ENCODE measurements around the gene MATR3. TPM values are rescaled to one million over a fixed set of nuclear protein-coding genes. Genes with fewer than 3 reads are reported as not detected.

Gene MATR3
- total RNA-seq, 3 donors from 2014 or later (not counting 1 experiment from before 2014, with no cell fraction given) = 290 to 324 (median 297) TPM

GRCh38 chr5:139379626-139380449 is 86.3 kb downstream of the MATR3 start:
- WGBS (ENCODE audit: insufficient coverage) = 91% methylated on average over 15 of the region's 15 CpGs
- intact Hi-C loops (cut with micrococcal nuclease) = loop anchor here (10.0 kb wide), 1 partner anchor 815 kb away; no protein-coding TSS in a partner anchor
- Histone ChIP-seq H3K4me3 (ENCODE audit: low read length) (no peak overlapping the region), H3K27me3 (ENCODE audit: control insufficient read depth, insufficient read depth, low read length) (no peaks in the 10 kb centered on the region), H3K9me3 (ENCODE audit: control insufficient read depth, insufficient read depth, low read length) (no peaks in the 10 kb centered on the region), H3K4me1 (ENCODE audit: control insufficient read depth, insufficient read depth, low read length) (peaks cover 7% of the 10 kb centered on the region), H3K36me3 (ENCODE audit: control insufficient read depth, insufficient read depth, low read length) (no peaks in the 10 kb centered on the region), H3K27ac (ENCODE audit: low read length) (no peak overlapping the region)
- Mint-ChIP-seq H3K4me3 (no peak overlapping the region), H3K4me1 (peaks cover 7% of the 10 kb centered on the region in 2 donors), H3K27me3 (ENCODE audit: low read depth in 2 of 2) (no peaks in the 10 kb centered on the region), H3K27ac (no peak overlapping the region), H3K36me3 (no peaks in the 10 kb centered on the region), H3K9me3 (no peaks in the 10 kb centered on the region)
- DNase-seq (no peak), ATAC-seq (no peak)
- TF ChIP-seq CTCF (IDR thresholded peaks at IDR 0.05) = no peak

Other genes with a start within 250 kb of the MATR3 start
- 10 to 100 TPM; 16.9 to 22.5 (median 22.4) TPM for gene SIL1, start 95.4 kb upstream of the MATR3 start, total RNA-seq
- gene PAIP2, start 48.1 kb downstream of the MATR3 start, total RNA-seq = 100 to 1,000 TPM; 105 to 126 (median 110) TPM
- not detected for gene SLC23A1, start 89.6 kb downstream of the MATR3 start, total RNA-seq
- gene MZB1, start 96.2 kb downstream of the MATR3 start, total RNA-seq = 10 to 100 TPM in 1 of 3 donors, 1 to 10 TPM in 2; 2.0 to 60.0 (median 2.8) TPM
- 1 to 10 TPM in 1 of 3 donors, under 1 TPM in 2; 0.91 to 1.0 (median 0.96) TPM for gene PROB1, start 101.4 kb downstream of the MATR3 start, total RNA-seq
- 1 to 10 TPM; 1.6 to 2.9 (median 2.7) TPM for gene SPATA24, start 110.3 kb downstream of the MATR3 start, total RNA-seq
- 1 to 10 TPM; 2.9 to 4.9 (median 3.6) TPM for gene DNAJC18, start 145.8 kb downstream of the MATR3 start, total RNA-seq
- gene ECSCR, start 169.0 kb downstream of the MATR3 start, total RNA-seq = under 1 TPM in 1 of 3 donors, not detected in 2; 0.48 TPM
- gene SMIM33, start 177.3 kb downstream of the MATR3 start, total RNA-seq = not detected
- 10 to 100 TPM; 95.5 to 98.9 (median 96.6) TPM for gene STING1, start 189.0 kb downstream of the MATR3 start, total RNA-seq